ENCODE measurements around the gene ILK. TPM values are rescaled to one million over a fixed set of nuclear protein-coding genes. Genes with fewer than 3 reads are reported as not detected.

Gene ILK
- total and polyA plus RNA-seq, 2 of the 13 experiments (the other 11 are each of a cell fraction or from before 2014, with no cell fraction given): 70.3 to 108 TPM

GRCh38 chr11:6599449-6599848, 4.1 kb upstream of the ILK start (continued):
- TF ChIP-seq BRD4 (CRISPR knock-in tag; IDR thresholded peaks at IDR 0.05) (no peak), HMGA1 (CRISPR knock-in tag; conservative IDR thresholded peaks at IDR 0.05) (no peak)

- Histone ChIP-seq H3K27ac (ENCODE audit: extremely low read length, insufficient read depth, low read length) (no peak overlapping the region), H3K4me3 (replicated peaks in 1 of 3; ENCODE audit: insufficient read depth in 1 of 3, low read depth in 2 of 3, low read length in 3 of 3) (no peak overlapping the region), H3K27me3 (ENCODE audit: control insufficient read depth in 1 of 2, insufficient read depth in 2 of 2, low read length in 2 of 2) (no peaks in the 10 kb centered on the region; a peak in 1 of 5 replicates), H4K20me1 (ENCODE audit: insufficient read depth, low read length) (no peaks in the 10 kb centered on the region), H3K9me3 (ENCODE audit: low read length) (no peaks in the 10 kb centered on the region), H3K36me3 (replicated peaks in 1 of 2; ENCODE audit: control insufficient read depth in 1 of 2, insufficient read depth in 2 of 2, low read length in 2 of 2) (peaks cover 12 to 24% of the 10 kb centered on the region in 2 experiments), H3K9ac (ENCODE audit: insufficient read depth, low read depth, low read length) (no peak overlapping the region), H3K4me1 (ENCODE audit: insufficient read depth, low read length) (peaks cover 45% of the 10 kb centered on the region), H2AFZ (ENCODE audit: low read length) (no peak overlapping the region), H3K4me2 (ENCODE audit: low read depth, low read length) (no peak overlapping the region), H3K79me2 (ENCODE audit: insufficient read depth, low read length) (peaks cover 27% of the 10 kb centered on the region)
- in situ Hi-C loops (cut with HindIII; ENCODE audit: extremely low pct_ligation_motif_present, low pct_unique_long_range_greater_than_20kb) (loop anchor here (10.0 kb wide), 1 partner anchor 115 kb away; the partner anchor contains the start of genes ARFIP2 and TIMM10B), intact Hi-C loops (cut with micrococcal nuclease; ENCODE audit: unreplicated experiment) (loop anchor here (5.0 kb wide), 2 partner anchors 67 to 68 kb away; no protein-coding TSS in a partner anchor)
- ChIA-PET CTCF (ENCODE audit: low intra/inter-chr PET ratio, low total read pairs) (no interaction called here), POLR2A (no interaction called here)
- FAIRE-seq (no peak), DNase-seq (ENCODE audit: low spot score) (no peak), ATAC-seq (no peak)
- no TSS peak for BruUV-seq (replicated peaks)
- 100% methylated on average over 2 of the region's 2 CpGs for WGBS (ENCODE audit: low lambda C conversion rate)
- TF ChIP-seq KDM6A (CRISPR knock-in tag; IDR thresholded peaks at IDR 0.05; ENCODE audit: low read depth) (no peak), ZNF44 (CRISPR knock-in tag; IDR thresholded peaks at IDR 0.05) (no peak), TP53 (CRISPR knock-in tag; conservative IDR thresholded peaks at IDR 0.05) (no peak), FOXA3 (CRISPR knock-in tag; IDR thresholded peaks at IDR 0.05) (no peak)
Measured at GRCh38 chr11:6599881-6600390, 3.6 kb upstream of the ILK start.

GRCh38 chr11:6601041-6601461, 2.5 kb upstream of the ILK start:
- no TSS peak for BruUV-seq (replicated peaks)
- WGBS (ENCODE audit: low lambda C conversion rate): 100% methylated on average over 9 of the region's 13 CpGs
- ATAC-seq (no peak), DNase-seq (ENCODE audit: low spot score) (no peak), FAIRE-seq (no peak)
- H3K9ac ChIP-seq (ENCODE audit: insufficient read depth, low read depth, low read length): no peak overlapping the region
- H3K9me3 ChIP-seq (ENCODE audit: low read length): no peaks in the 10 kb centered on the region
- in situ Hi-C loops (cut with HindIII; ENCODE audit: extremely low pct_ligation_motif_present, low pct_unique_long_range_greater_than_20kb) (loop anchor here (10.0 kb wide), 1 partner anchor 116 kb away; the partner anchor contains the start of genes ARFIP2 and TIMM10B), intact Hi-C loops (cut with micrococcal nuclease; ENCODE audit: unreplicated experiment) (loop anchor here (5.0 kb wide), 2 partner anchors 66 to 69 kb away; no protein-coding TSS in a partner anchor)
- H3K36me3 ChIP-seq (replicated peaks in 1 of 2; ENCODE audit: control insufficient read depth in 1 of 2, insufficient read depth in 2 of 2, low read length in 2 of 2): peaks cover 12 to 24% of the 10 kb centered on the region in 2 experiments
- H2AFZ ChIP-seq (ENCODE audit: low read length): no peak overlapping the region
- peaks cover 56% of the 10 kb centered on the region for H3K4me1 ChIP-seq (ENCODE audit: insufficient read depth, low read length)
- POLR2A ChIA-PET: no interaction called here
- TF ChIP-seq REXO4 (CRISPR knock-in tag; IDR thresholded peaks at IDR 0.05; ENCODE audit: borderline replicate concordance) (no peak), MED13 (CRISPR knock-in tag; IDR thresholded peaks at IDR 0.05) (no peak), ZNF282 (IDR thresholded peaks at IDR 0.05; ENCODE audit: partially characterized antibody) (no peak), MAFK (conservative IDR thresholded peaks at IDR 0.05 in 1 of 2, IDR thresholded peaks at IDR 0.05 in 1 of 2; ENCODE audit: low read length in 2 of 2) (no peak), HBP1 (CRISPR knock-in tag; IDR thresholded peaks at IDR 0.05; ENCODE audit: low read depth) (no peak), AGO2 (optimal IDR thresholded peaks at IDR 0.05; ENCODE audit: low read depth, low read length) (peak; percentile 25)
- H4K20me1 ChIP-seq (ENCODE audit: insufficient read depth, low read length): no peaks in the 10 kb centered on the region
- no peaks in the 10 kb centered on the region; a peak in 1 of 5 replicates for H3K27me3 ChIP-seq (ENCODE audit: control insufficient read depth in 1 of 2, insufficient read depth in 2 of 2, low read length in 2 of 2)
- CTCF ChIA-PET (ENCODE audit: low intra/inter-chr PET ratio, low total read pairs): no interaction called here
- no peak overlapping the region for H3K4me2 ChIP-seq (ENCODE audit: low read depth, low read length)
- H3K4me3 ChIP-seq (replicated peaks in 1 of 3; ENCODE audit: insufficient read depth in 1 of 3, low read depth in 2 of 3, low read length in 3 of 3): no peak overlapping the region
- no peak overlapping the region for H3K27ac ChIP-seq (ENCODE audit: extremely low read length, insufficient read depth, low read length)
- H3K79me2 ChIP-seq (ENCODE audit: insufficient read depth, low read length): peaks cover 36% of the 10 kb centered on the region
